Brain pericyte (primary cell): ENCODE data around the gene HSBP1L1.

Experiments
- DNase-seq: peaks from one replicate; pipeline ENCODE4 v3.0.0-alpha.2; 2012; ENCODE audit warnings: low read depth, low spot score

The HSBP1L1 gene

DNA sequence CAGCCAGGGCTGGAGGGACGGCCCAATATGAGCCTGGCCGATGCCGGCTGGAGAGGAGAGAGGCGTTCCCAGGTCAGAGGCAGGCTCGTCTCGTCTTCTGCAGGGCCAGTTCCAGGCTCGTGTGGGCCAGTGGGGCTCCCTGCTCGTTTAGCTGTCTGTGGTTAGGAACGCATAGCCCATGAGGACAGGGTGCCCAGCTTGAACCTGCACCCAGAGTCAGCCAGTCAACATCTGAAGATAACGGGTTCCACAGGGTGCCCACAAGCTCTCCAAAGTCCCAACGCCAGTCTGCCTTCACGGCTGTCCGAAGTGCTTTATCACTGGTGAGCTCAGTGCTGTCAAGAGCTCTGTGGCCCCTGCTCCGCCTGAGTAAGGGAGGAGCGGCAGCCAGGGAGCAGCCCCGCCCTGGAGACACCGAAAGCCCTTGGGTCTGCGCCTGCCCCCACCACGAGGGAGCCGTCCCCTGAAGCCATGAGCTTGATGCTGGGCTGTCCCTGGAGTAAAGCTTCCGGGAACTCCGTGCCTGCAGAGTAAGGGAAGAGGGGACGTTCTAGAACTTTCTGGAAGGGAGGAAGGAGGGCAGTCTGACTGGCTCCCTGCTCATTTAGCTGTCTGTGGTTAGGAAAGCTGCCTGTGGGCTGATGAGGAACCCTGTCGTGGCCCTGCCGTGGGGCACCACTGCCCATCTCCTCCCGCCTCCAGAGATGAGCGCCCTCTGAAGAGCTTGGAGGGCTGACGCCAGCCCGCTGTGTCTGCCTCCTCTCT lies 2.7 kb upstream of the HSBP1L1 start:
- DNase-seq = no peak

DNA sequence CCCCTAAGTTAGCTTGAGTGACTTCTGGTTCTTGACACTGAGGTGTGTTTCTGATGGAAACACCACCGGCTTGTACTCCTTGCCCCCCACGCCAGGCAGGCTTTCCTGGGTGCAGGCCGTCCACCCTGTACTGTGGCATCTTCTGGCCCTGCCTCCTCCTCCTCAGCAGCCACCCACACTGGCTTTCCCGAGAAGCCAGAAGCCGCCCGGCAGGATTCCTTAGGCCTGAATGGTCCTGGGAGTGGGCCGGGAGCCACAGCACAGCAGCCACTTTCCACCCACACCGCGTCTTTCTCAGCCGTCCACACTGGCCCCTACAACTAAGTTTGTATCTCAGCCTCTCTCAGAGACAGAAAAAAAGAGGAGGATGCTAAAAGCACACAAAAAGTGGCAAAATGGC lies 2.1 kb upstream of the HSBP1L1 start:
- DNase-seq = no peak

DNA sequence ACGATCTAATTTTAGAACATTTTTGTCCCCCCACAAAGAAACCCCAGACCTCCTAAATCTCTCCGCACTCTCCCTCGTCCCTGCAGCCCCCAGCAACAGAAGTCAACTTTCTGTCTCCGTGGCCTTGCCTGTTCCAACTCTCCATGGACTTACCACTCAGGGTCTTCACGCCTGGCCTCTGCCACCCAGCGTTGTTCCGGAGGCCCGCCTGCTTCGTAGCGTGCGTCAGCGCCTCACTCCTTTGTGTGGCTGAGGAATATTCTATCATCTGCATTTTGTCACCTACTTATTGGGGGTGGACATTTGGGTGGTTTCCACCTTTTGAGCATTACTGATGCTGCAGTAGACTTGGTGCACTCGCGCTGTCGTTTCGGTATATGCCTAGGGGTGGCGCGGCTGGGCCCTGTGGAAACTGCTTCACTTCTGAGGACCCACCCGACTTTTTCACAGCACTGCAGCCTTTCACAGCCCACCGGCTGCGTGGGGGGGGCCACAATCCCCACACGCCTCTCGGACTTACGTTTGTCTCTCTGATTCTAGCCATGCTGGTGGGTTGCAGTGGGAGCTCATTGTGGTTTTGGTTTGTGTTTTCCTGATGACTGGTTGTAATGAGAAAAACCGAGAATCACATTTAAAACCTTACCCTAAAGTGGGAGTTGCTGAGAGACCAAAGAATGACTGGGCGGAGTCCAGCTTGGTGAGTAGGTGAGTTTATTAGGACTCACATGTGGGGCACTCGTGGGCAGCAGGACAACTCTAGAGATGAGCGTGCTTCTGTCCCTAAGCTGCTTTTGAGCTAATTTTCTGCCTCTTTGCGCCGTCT lies 1.4 kb upstream of the HSBP1L1 start:
- DNase-seq = no peak

DNA sequence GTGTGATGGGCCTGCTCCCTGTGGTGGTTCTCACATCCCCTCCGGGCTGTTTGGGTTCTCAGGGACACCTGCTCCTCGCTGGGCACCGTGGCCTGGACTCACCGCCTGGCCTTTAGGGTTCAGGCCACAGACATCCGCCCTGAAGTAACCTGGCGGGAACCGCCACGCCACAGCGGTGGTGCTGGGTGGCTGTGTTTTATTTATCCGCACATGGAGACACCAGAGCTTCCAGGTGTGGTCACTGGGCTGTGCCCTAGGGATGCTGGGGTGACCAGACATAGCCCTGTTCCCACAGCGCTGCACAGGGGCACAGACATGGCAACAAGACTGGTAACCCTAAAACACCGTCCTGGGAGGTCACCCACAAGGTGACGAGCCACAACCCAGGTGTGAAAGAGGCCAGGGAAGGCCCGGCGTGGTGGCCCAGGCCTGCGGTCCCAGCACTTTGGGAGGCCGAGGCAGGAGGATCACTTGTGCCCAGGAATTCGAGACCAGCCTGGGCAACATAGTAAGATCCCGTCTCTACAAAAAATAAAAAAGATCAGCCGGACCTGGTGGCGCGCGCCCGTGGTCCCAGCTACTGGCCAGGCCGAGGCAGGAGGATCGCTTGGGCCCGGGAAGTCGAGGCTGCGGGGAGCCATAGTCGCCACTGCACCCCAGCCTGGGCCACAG lies 649 bp upstream of the HSBP1L1 start:
- DNase-seq = no peak

DNA sequence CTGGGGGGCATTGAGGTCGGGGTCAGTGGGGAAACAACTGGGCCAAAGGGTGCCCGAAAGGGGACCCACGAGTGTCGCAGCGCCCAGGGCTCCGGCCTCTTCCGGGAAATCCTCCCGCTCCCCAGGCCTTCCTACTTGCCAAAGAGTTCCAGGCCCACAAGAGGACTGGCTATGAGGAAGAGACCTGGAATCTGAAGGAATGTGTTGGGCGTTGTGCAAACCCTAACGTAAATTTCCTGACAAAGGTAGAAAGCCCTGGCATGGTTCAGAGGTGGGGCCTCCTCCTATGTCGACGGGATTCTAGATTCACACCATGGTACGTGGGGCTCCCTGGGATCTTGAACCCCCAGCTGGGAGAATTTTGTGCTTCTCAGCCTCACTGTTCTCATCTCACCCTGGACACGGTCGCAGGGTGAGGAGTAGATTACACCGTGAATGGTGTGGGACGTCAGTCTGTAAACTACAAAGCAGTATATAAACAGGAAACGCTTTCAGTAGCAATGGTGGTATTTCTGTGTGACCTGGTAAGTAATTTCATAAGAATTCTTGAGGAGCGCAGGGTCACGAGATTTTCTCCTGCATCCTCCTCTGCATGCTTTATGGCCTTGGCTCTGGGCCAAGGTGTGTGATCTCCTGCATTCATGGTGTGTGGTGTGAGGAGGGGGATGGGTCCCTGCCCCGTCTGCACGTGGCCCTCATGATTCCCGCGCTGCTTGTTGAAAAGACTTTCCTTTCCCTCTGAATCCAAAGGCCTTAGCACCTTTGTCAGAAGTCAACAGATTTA lies 868 bp downstream of the HSBP1L1 start:
- no peak for DNase-seq

DNA sequence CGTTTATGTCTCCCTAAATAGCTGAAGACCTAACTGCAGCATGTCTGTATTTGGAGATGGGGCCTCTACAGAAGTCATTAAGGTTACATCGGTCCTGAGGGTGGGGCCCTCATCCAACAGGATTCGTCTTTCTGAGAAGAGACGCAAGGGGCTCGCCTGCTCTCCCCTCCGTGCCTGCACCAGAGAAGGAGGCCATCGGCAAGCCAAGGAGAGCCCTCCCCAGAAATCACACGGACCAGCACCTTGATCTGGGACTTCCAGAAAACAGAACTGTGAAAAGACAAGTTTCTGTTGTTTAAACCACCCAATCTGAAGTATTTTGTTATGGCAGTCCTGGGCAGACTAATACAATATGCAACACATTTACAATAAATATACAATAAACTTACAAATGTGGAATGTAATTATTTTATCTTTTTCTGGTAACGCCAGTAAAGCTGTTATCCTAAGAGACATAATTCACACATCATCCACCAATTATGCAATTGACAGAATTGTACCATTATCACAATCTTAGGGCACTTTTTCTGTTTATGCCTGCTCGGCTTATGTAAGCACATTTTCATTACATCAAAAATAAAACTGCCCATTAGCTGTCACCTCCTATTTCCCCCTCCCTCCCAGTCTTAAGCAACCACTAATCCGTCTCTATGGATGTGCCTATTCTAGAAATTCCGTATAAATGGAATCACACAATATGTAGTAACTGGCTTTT lies 6.1 kb downstream of the HSBP1L1 start:
- no peak for DNase-seq

DNA sequence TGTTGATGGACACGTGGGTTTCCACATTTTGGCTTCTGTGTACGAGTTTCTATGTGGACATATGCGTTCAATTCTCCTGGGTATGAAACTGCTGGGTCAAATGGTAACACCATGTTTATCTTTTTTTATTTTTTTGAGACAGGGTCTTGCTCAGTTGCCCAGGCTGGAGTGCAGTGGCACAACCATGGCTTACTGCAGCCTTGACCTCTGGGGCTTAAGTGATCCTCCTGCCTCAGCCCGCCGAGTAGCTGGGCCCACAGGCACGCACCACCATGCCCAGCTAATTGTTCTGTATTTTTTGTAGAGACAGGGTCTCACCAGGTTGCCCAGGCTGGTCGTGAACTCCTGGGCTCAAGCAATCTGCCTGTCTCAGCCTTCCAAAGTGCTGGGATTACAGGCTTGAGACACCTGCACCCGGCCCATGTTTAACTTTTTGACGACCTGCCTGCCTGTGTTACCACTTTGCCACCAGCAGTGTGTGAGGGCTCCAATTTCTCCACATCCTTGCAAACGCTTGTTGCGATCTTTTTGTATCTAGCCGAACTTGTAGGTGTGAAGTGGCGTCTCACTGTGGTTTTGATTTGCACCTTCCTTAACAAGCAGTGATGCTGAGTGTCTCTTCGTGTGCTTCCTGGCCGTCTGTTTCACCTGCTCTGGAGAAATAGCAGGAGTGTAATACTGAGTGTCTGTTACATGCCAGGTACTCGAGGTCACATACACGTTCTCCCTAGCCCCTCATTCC lies 6.9 kb downstream of the HSBP1L1 start:
- DNase-seq = no peak

DNA sequence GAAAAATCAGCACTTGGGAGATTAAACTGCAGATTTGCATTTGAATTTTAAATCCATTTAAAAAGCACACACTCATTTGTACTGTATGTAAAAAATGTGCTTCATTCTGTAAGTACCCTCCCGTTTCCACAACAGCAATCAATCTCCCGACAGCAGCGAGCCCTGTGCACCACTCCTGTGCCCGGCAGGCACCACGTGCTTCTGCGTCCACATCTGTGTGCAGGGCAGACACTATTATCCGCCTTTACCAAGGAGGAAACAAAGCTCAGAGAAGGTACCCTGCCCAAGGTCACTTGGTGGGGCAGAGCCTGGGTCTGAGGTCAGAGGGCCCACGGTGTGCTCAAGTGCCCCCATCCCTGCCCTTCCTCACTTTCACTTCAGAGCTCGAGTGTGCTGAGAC lies 7.5 kb downstream of the HSBP1L1 start:
- DNase-seq = no peak

DNA sequence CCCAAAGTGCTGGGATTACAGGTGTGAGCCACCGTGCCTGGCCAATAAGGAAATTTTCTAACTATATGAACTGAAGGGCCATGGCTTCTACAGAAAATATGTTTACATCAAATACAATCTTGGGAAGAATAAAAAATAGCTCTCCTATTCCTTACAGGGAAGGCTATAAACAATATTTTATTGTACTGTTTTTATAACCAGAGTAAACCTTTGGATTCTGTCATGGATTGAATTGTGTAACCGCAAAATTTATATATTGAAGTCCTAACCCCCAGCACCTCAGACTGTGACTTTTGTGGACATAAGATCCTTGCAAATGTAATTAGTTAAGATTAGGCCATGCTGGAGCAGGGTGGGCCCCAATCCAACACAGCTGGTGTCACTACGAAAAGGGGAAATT lies 8.3 kb downstream of the HSBP1L1 start:
- no peak for DNase-seq

DNA sequence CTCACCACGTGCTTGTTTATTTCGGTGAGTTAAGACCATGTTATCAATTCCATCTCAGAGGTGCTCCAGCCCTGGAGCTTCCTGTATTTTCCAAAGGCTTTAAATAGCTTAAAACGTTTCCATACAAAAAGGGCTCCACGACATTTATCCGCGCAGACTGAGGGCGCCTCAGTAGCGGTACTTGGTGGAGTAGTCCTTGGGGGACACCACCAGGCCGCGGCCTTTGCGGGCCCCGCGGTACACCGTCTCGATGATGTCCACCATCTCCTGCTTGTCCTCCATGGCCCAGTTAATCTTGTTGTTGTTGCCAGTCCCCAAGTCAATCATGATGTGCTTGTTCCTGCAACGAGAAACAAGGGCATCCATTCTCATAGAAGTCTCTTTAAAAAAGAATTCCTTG lies 9.1 kb downstream of the HSBP1L1 start:
- DNase-seq = no peak

DNA sequence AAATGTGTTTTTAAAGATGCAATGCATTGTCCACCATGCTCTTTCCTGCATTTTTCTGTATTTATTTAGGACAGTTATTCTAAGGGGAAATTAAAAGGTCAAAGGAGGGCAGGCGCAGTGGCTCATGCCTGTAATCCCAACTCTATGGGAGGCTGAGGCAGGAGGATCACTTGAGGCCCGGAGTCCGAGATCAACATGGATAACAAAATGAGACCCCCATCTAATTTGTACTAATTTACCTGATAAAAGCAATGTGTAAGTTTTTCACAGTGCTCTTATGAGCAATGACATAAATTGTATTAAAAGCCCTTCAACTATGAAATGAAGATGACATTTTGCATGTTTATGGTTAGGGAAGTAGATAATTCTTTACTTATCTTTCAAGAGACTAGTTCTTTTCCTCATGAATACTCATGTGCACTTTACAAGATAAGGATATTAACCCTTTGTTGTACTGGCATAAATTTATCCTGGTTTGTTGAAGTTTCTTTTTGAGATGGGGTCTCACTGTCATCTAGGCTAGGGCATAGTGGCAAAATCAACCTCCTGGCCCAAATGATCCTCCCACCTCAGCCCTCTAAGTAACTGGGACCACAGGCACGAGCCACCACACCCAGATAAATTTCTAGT lies 9.7 kb downstream of the HSBP1L1 start:
- no peak for DNase-seq

DNA sequence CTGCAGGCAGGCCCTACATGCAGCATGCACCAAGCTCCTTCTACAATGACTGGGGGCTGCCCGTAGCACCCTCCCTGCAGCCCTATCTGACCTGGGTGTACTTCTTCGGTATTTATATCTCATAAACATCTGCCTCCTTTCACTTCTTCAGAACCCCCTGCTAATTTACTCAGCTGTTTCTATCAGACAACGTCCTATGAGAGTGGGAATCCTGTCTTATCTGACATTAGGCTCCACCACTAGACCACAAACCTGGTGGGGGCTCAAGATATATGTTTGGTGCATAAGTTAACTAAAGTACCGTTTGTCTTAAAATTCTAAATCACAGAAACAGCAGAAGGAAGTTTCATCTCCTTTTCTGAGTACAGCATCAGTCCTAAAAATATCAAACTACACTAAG lies 10.6 kb downstream of the HSBP1L1 start:
- no peak for DNase-seq

DNA sequence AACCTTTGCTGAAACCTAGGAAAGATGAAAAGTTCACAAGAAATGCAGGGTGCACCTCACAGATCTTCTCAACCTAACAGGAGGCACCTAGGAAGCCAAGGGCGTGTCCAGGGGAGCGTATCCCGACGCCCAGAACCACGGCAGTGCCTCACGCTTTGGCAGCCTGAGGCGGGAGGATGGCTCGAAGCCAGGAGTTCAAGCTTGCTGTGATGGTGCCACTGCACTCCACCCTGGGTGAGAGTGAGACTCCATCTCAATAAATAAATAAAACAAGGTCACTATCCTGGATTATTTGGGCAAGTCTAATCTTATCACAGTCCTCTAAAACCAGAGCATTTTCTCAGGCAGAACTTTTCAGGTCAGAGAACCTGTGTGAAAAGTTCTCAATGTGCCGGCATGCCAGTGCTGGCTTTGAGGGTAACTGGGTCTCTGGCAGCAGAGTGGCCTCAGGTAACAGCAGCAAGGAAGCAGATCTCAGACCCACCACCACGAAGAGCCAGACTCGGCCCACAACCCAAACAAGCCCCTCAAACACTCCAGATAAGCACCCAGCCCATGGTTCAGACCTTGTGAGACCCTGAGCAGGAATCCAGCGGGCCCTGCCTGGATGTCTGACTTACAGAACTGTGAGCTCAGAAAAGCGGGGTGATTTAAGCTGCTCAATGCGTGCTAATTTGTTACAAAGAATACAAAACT lies 11.7 kb downstream of the HSBP1L1 start:
- DNase-seq = no peak

DNA sequence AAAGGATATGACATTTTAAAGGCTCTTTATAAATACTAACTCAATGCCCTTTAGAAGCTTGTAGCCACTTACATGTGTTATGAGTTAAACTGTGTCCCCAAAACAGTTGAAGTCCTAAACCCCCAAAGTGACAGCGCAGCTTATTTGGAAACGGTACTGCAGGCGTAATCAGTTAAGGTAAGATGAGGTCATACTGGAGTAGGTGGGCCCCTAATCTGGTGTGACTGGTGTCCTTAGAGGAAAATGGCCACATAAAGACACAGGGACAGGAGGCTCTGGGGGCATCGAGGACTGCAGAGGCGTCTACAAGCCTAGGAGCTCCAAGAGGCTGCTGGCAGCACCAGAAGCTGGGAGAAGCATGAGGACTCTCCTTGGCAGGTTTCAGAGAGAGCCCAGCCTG lies 15.4 kb downstream of the HSBP1L1 start:
- no peak for DNase-seq

DNA sequence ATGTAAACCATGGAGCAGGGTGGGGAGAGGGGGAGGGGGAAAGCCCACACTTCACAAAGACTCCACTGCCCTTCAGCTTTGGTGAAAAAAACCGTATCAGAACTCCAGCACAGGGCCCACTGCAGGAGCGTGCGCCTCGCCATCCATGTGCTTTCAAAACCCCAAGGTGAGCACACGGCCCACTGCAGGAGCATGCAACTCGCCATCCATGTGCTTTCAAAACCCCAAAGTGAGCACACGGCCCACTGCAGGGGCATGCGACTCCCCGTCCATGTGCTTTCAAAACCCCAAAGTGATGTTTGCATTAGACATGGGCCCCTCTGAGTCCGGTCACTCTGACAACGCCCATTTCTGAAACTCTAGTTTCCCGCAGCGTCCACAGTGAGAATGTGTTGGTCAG lies 16.1 kb downstream of the HSBP1L1 start:
- no peak for DNase-seq

DNA sequence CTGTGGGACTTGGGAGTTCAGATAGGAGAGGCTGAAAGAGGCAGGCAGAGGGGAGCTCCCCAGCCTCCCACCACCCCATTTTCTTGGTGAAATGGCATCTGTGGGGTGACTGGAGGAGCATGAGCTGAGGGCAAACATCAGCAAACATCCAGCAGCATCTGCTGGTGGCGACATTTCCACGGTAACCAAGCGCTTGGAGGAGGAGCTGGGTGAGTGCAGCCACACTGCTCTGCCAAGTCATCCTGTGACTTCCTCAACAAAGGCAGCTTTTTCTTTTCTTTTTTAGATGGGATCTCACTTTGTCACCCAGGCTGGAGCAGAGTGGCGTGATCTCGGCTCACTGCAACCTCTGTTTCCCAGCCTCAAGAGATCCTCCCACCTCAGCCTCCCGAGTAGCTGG lies 18.3 kb downstream of the HSBP1L1 start:
- DNase-seq = no peak

DNA sequence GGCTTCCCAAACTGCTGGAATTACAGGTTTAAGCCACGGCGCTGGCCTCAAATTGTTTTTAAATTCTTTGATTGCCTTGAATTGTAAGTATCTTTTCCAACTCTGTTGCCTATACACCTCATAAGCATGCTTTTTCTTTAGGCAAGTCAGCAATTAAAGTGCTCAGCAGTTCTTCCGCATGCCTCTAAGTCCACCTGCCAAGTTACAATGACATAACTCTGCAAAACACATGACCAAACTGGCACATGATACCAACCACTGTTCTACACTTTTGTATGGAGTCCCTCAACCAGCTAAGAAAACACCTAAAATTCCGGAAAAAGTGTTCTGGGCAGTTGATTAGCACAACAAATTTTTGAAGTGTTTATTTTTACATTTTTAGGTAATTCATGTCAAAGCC lies 18.8 kb downstream of the HSBP1L1 start:
- DNase-seq = no peak

DNA sequence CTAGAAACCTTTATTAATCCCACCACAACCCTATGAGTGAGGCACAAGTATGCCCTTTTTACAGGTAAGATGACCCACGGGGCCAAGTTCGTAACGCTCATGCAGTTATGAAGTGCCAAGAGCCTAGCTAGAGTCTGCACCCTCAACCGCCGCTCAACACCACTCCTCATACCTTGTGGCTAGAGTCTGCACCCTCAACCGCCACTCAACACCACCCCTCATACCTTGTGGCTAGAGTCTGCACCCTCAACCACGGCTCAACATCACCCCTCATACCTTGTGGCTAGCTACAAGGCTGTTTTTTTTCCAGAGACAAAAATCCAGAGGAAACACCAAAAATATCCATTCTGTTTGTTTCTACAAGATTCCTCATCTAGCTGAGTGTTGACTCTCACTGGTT lies 19.4 kb downstream of the HSBP1L1 start:
- no peak for DNase-seq

DNA sequence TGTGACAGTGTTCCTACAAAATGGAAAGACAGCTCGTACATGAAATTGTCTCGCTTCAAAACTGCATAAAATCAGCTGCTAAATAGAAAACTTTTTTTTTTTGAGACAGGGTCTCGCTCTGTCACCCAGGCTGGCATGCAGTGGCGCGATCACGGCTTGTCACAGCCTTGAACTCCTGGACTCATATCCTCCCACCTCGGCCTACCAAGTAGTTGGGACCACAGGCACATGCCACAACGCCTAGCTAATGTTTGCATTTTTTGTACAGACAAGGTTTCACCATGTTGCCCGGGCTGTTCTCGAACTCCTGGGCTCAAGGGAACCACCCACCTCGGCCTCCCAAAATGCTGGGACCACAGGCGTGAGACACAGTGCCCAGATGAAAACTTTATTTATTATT lies 20.7 kb downstream of the HSBP1L1 start:
- no peak for DNase-seq
